Colonic mucosa (tissue), 4 donors: ENCODE results near the gene CACNB4. TPM values are rescaled to one million over a fixed set of nuclear protein-coding genes. Genes with fewer than 3 reads are reported as not detected.
A peak's percentile ranks its signal among the peaks of the same experiment; 100 is the strongest.

Source experiments
- DNase-seq: peaks from one replicate; pipeline ENCODE4 v3.0.0-alpha.2; 2020
- H3K27ac ChIP-seq: fragments of 200-600 bp; one replicate; pipeline ENCODE4 v1.8.0; 2021
- H3K27me3 ChIP-seq: fragments of 200-600 bp; one replicate; pipeline ENCODE4 v1.8.0; 2021
- H3K36me3 ChIP-seq: fragments of 200-600 bp; one replicate; pipeline ENCODE4 v1.8.0; 2021
- H3K4me1 ChIP-seq: fragments of 200-600 bp; one replicate; pipeline ENCODE4 v1.8.0; 2021; ENCODE audit warnings: mild to moderate bottlenecking
- H3K4me3 ChIP-seq: fragments of 200-600 bp; one replicate; pipeline ENCODE4 v1.8.0; 2021
- H3K9ac ChIP-seq, 2 donors: one replicate each; pipeline ENCODE4 v1.7.0; 2013; ENCODE audit warnings: control low read depth in 2 of 2, low read depth in 2 of 2, low read length in 2 of 2
- H3K9me3 ChIP-seq: fragments of 200-600 bp; one replicate; pipeline ENCODE4 v1.8.0; 2021
- intact Hi-C: fragments of 100-400 bp; cut with DNase I; formaldehyde crosslinking; loops from one replicate; pipeline ENCODE4 v1.14.1; 2022
- total RNA-seq, 2 donors: library from RNA; stranded (reverse); fragmentation: NEBNext Ultra II Directional in 1 of 2; extraction: Animal tissue kit (Norgen Biotek cat#: 25700) in 1 of 2; gene quantifications; one replicate each; pipeline ENCODE4 v1.2.1, GENCODE V29; 2021
- TF ChIP-seq, protein P1 (sequence below): fragments of 200-600 bp; IDR thresholded peaks from one replicate; pipeline ENCODE4 v1.8.0; 2022; ENCODE audit warnings: antibody characterized with exemption, mild to moderate bottlenecking
- donor health status: healthy.
- donor health status: DM: no; HTN: no; CAD: no.
- donor health status: DM: no; HTN: no; CAD: no.

Gene CACNB4
- total RNA-seq, 2 donors from 2014 or later: 0.44 to 1.0 TPM

DNA sequence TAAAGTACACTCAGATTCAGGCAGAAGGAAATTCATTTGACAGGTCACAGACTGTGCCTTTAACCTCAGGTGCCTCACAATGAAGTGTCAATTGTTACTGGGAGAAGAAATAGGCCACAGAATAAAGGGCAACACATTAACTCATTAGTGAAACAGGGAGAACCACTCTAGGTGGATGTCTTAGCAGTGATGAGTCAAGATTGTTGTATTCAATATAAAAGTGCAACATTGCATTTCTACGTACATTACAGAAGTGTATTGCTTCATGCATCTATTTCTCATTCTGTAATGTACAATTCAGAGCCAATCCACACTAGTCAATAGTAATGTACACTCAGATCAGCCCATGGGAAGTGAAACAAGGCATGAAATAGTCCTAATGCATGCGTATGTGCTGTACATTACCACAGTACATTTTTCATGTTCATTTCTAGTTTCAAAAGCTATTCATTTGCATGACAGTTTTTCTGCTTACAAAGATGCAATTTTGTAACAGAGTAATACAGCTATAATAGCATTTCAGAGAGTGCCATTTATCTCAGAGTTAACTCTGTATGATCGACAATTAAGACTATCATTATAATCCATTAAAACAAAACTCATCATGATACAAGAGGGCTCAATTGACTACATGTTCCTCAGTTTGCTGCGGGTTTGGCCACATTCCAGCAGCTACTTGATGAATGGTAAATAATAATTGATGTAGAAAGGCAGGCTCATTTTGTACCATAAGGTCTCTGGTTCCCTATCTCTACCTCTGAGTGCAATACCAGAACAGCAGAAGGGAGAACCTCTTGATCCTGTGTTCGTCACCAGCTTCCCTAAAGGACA is 258.4 kb downstream of the CACNB4 start:
- no peak overlapping the region for H3K9ac ChIP-seq
- DNase-seq: no peak
- no peaks in the 10 kb centered on the region for H3K9me3 ChIP-seq
- intact Hi-C loops: no loop called here
- TF ChIP-seq, protein P1, sequence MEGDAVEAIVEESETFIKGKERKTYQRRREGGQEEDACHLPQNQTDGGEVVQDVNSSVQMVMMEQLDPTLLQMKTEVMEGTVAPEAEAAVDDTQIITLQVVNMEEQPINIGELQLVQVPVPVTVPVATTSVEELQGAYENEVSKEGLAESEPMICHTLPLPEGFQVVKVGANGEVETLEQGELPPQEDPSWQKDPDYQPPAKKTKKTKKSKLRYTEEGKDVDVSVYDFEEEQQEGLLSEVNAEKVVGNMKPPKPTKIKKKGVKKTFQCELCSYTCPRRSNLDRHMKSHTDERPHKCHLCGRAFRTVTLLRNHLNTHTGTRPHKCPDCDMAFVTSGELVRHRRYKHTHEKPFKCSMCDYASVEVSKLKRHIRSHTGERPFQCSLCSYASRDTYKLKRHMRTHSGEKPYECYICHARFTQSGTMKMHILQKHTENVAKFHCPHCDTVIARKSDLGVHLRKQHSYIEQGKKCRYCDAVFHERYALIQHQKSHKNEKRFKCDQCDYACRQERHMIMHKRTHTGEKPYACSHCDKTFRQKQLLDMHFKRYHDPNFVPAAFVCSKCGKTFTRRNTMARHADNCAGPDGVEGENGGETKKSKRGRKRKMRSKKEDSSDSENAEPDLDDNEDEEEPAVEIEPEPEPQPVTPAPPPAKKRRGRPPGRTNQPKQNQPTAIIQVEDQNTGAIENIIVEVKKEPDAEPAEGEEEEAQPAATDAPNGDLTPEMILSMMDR: no peak
- H3K4me1 ChIP-seq: no peaks in the 10 kb centered on the region
- H3K27ac ChIP-seq: no peak overlapping the region
- no peaks in the 10 kb centered on the region for H3K36me3 ChIP-seq
- H3K4me3 ChIP-seq: no peak overlapping the region
- H3K27me3 ChIP-seq: no peaks in the 10 kb centered on the region

DNA sequence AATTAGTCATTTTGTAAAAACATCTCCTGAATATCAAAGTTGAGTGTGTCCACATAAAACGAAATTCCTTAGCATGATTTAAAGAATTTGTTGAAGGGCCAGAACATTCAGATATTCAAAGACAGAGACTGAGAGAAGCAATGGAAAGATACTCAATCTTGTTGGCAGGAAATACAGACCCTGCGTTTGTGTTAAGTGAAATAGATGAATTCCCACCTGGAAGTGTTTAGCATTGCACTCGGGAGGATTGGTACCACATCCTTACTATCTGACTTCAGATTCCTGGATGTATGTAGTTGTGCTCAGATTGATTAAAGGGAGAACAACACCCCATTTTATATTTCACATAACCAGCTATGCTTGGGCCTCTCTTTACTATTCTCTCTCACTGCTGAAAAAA is 260.9 kb downstream of the CACNB4 start:
- no peaks in the 10 kb centered on the region for H3K27me3 ChIP-seq
- no peaks in the 10 kb centered on the region for H3K9me3 ChIP-seq
- H3K4me1 ChIP-seq: no peaks in the 10 kb centered on the region
- H3K27ac ChIP-seq: no peak overlapping the region
- H3K4me3 ChIP-seq: no peak overlapping the region
- no peak for DNase-seq
- intact Hi-C loops: no loop called here
- TF ChIP-seq, protein P1: no peak
- H3K36me3 ChIP-seq: no peaks in the 10 kb centered on the region
- no peak overlapping the region for H3K9ac ChIP-seq

DNA sequence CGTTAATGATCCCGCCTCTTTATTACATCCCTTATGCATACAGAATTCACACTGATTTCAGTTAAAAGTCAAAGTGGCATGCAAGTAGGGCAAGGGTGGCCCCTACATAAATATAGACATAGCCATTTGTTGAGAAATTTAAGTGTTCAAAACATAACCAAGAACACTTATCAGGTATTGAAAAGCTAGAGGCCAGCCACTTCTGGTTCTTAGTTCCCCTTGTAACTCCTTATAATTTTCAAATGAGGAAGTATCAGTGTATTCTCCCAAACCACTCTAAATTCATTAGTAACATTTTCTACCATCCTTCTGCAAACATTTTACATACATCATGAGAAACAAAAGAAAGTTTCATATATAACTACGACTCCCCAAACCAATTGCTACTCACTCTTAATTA is 264.9 kb downstream of the CACNB4 start:
- no peaks in the 10 kb centered on the region for H3K9me3 ChIP-seq
- H3K9ac ChIP-seq: no peak overlapping the region
- no peak overlapping the region for H3K4me3 ChIP-seq
- intact Hi-C loops: no loop called here
- H3K4me1 ChIP-seq: no peaks in the 10 kb centered on the region
- no peak overlapping the region for H3K27ac ChIP-seq
- no peak for DNase-seq
- H3K36me3 ChIP-seq: no peaks in the 10 kb centered on the region
- no peaks in the 10 kb centered on the region for H3K27me3 ChIP-seq
- TF ChIP-seq, protein P1: no peak

DNA sequence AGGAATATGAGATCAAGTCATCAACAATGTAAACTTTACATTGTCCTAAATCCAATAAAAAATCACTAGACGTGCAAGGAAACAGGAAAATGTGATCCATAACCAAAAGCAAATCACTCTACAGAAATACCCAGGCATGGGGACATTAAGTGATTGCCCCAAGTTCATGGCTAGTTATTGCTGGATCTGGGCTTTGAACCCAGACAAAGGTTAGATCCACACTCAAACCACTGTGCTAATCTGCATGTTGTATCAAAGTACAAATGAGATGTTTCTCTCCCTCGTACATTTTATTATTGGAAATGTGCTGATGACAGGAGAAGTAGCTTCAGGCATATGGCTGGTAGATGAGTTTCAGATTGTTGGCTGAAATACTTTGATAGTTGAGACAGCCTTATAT is 267.9 kb downstream of the CACNB4 start:
- no peaks in the 10 kb centered on the region for H3K4me1 ChIP-seq
- H3K27me3 ChIP-seq: no peaks in the 10 kb centered on the region
- no peaks in the 10 kb centered on the region for H3K9me3 ChIP-seq
- TF ChIP-seq, protein P1: no peak
- no peaks in the 10 kb centered on the region for H3K36me3 ChIP-seq
- no peak overlapping the region for H3K27ac ChIP-seq
- no peak for DNase-seq
- intact Hi-C loops: no loop called here
- no peak overlapping the region for H3K9ac ChIP-seq
- no peak overlapping the region for H3K4me3 ChIP-seq

DNA sequence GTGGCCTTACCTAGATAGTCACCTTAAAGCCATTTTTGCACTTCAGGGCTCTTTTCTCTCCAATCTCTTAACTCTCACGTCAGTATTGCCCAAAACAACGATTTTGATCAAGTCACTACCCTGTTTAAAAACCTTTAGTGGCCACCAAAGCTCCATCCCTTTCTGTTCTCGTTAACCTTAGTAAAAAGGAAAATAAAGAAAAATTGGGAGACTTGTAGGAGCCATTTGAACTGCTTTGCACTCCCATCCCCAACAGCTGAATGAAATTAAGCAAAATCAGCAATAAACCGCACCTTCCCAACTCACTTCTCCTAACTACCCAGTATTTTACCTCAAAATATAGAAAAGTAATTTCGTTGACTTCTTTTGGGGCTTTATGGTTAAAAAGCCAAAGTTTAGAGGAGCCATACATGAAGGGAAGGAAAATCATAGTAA is 269.9 kb downstream of the CACNB4 start:
- Histone ChIP-seq H3K4me1 (no peaks in the 10 kb centered on the region), H3K4me3 (peak overlapping the region; percentile 94), H3K36me3 (no peaks in the 10 kb centered on the region), H3K9me3 (no peaks in the 10 kb centered on the region), H3K27me3 (no peaks in the 10 kb centered on the region), H3K27ac (peak overlapping the region; percentile 83), H3K9ac (peak overlapping the region; percentile 7 to 36)
- intact Hi-C loops: no loop called here
- no peak for DNase-seq
- TF ChIP-seq, protein P1: no peak
